ENCODE measurements around the gene VWC2.

VWC2 gene

GRCh38 chr7:49783446-49783845 lies 10.0 kb downstream of the VWC2 start:
- no peak for DNase-seq (ENCODE audit: low read depth in 3 of 3)

- DNase-seq (ENCODE audit: low read depth in 3 of 3): no peak
Measured at GRCh38 chr7:49787980-49788379, 14.5 kb downstream of the VWC2 start.

- no peak for DNase-seq (ENCODE audit: low read depth in 3 of 3)
Measured at GRCh38 chr7:49788455-49789059, 15.1 kb downstream of the VWC2 start.

GRCh38 chr7:49789736-49790135 lies 16.3 kb downstream of the VWC2 start:
- DNase-seq (ENCODE audit: low read depth in 3 of 3): no peak

DNA sequence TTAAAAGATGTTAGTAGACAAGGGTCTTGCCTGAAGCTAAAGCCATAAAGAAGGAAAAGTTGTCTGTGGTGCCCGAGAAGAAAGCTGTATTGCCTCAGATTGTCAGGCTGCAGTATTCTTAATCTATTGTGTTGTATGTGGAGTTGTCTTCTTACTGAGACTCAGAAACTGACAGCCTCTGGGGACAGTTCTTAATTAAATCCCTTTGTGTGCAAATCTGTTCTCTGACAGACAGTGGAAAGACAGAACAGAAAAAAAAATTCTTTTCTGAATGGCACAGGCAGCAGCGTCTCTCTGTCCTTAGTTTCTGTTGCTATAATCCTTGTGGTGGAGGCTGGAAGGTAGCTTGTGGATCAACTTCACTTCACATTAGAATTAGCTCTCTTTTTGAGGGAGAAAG lies 16.8 kb downstream of the VWC2 start:
- no peak for DNase-seq (ENCODE audit: low read depth in 3 of 3)

GRCh38 chr7:49791088-49791741 lies 17.8 kb downstream of the VWC2 start:
- no peak for DNase-seq (ENCODE audit: low read depth in 3 of 3)

DNA sequence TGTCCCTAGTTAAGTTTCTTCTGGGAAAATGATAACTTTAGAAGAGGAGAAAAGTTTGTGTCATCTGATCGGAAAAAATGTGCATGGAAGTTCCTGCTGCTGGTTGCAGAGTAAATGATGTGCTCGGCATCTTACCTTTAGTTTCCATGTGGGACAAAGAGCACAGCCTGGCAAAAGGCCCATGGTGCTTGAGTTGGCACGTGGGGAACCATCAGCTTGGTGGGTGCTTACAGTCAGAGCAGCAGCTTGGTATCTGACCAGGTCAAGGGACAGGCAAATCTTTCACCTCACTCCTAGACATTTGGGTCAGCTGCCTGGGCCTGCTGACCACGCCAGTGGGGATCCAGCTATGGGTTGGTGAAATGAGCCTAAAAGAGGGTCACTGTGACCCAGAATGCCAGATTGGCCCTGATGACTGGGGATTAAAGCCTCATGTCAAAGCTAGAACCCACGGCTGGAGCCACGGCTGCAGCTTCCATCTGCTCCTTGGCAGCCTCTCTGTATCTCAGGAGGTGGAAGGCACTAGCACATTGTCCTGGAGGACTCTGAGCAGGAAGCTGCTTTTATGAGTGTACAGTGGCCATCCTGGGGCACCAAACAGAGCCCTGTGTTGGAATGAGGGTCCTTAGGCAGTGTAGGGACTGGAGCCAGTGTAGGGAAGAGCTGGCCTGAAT lies 24.7 kb downstream of the VWC2 start:
- DNase-seq (ENCODE audit: low read depth in 3 of 3): no peak

DNA sequence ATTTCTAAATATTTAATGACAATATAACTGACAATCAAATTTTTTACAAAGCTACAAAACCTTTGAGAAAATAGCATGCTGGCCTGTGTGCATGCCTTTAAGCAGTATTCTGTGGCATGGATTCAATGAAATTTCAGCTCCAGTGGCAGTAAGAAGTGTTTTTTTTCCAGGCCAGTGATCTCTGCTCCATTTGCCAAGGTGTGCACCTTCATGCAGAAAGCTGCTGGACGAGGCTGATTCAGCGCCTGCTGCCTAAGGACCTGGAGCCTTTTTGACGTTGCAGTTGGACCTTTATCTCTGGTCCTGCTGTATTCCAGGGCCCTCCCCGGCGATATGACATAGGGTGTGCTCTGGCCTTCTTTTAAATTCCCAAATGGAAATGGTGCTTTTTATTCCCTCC lies 26.6 kb downstream of the VWC2 start:
- no peak for DNase-seq (ENCODE audit: low read depth in 3 of 3)

GRCh38 chr7:49802600-49802999 lies 29.2 kb downstream of the VWC2 start:
- DNase-seq (ENCODE audit: low read depth in 3 of 3): no peak

- DNase-seq (ENCODE audit: low read depth in 3 of 3): no peak
Measured at GRCh38 chr7:49803812-49804211, 30.4 kb downstream of the VWC2 start.

- DNase-seq (ENCODE audit: low read depth in 3 of 3): no peak
Measured at GRCh38 chr7:49805371-49806007, 32.1 kb downstream of the VWC2 start.

DNA sequence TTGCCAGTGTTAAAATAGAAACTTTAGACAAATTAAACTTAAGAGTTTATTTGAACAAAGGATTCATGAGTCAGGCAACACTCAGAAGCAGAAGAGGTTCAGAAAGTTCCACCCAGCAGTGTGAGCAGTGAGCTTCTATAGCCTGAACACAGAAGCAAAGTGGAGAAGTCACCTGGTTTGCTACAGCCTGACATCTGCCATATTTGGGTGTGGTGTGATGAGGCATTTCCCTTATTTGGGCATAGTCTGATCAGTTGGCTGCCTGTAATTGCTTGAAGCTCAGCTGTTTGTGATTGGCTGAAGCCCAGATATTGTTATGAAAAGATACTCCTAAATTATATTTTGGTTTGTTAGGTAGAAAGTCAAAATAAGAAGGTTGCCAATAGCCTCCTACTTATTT lies 39.1 kb downstream of the VWC2 start:
- DNase-seq (ENCODE audit: low read depth in 3 of 3): no peak

- DNase-seq (ENCODE audit: low read depth in 3 of 3): no peak
Measured at GRCh38 chr7:49817279-49817678, 43.8 kb downstream of the VWC2 start.

DNA sequence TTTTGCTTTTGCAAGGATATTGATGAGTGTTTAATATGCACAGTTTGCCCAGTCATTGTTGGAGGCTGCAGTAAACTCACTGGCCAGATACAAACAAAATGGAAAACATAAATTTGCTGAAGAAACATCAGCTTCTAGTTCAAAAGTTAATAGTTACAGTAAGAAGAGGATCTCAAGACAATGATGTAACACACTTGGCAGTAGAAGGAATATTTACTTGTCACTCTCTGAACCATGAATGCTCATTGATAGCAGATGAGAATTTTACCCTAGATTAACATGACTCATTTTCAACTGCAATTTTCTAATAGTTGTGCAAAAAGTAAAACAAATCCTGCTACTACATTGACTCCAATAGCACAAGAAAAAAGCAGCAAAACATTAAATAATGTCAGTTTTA lies 47.7 kb downstream of the VWC2 start:
- DNase-seq (ENCODE audit: low read depth in 3 of 3): no peak

DNA sequence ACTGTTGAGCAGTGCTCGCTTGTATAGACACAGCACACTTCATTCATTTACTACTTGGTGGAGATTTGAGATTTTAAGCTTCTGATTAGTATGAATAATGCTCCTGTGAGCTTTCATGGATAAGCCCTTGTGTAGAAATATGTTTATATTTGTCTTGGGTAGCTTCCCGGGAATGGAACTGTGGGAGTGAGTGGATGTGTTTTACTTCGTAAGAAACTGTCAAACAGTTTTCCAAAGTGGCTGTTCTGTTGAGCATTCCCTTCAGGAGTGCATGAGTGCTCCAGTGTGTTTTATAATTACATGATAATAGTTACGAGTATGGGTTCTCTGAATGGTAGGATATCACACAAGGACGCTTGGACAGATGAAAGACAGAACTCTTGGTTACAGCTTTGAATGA lies 49.4 kb downstream of the VWC2 start:
- no peak for DNase-seq (ENCODE audit: low read depth in 3 of 3)

GRCh38 chr7:49823566-49823965 lies 50.1 kb downstream of the VWC2 start:
- DNase-seq (ENCODE audit: low read depth in 3 of 3): no peak

DNA sequence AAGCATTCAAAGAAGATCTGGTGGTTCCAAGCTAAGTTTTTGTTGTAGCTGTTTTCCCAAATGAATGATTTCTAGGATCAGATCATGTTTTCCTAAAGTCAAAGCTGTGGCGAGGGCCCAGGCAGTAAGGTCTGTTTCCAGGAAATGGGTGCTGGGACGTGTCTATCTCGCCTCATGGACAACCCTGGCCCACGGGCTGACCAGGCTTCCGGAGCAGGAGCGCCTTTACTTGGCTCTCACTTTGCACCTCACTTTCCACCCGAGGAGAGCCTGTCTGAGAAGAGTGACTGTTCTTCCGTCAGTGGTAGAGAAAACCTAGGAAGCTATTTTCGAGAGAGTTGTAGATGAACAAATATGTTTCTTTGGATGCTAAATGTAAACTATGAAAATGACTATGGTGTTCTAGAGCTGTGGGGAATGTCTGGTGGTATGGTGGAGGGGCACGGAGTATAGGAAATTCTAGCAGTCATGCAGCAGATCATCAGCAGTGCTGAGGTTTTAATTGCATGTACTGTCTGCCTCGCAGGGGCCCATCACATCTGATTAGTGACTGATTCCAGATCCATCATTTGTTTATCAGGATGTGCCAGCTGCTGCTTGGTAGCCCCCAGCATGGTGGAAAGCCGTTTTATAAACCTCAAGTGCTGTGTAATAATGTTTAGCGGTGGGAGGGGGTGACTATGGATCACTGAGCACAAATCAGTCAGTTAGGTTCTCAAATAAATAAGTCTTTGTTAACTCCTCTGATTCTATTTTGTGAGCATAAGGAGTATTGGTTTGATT lies 66.6 kb downstream of the VWC2 start:
- no peak for DNase-seq (ENCODE audit: low read depth in 3 of 3)

- DNase-seq (ENCODE audit: low read depth in 3 of 3): no peak
Measured at GRCh38 chr7:49840751-49841405, 67.4 kb downstream of the VWC2 start.

GRCh38 chr7:49845626-49846025 lies 72.2 kb downstream of the VWC2 start:
- DNase-seq (ENCODE audit: low read depth in 3 of 3): no peak

GRCh38 chr7:49848211-49848841 lies 74.9 kb downstream of the VWC2 start:
- DNase-seq (ENCODE audit: low read depth in 3 of 3): no peak
